NCI-H1105 (cell line): ENCODE data around the gene GPR39.

Experiments used
- DNase-seq: peaks from one replicate; lab custom pipeline; 2025; lab: John Stamatoyannopoulos, UW

GPR39 gene

DNA sequence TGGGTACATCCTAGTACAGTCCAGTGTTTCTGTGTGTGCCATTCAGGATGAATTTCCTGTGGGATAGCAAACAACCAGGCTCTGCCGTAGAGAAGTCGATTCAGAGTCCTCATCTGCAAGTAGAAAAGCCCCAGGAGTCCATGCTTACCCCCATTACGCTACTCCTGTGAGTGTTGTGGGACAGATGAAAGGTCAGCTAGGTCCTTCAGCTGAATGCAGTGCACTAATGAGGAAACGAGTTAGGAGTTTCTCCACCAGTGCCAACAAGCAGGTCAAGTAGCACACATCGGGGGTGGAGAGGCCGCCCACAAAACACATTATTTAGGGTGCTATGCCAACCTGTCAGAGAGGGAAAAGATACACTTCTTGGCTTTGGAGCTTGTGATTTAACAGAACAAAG, 2.5 kb upstream of the GPR39 start:
- no peak for DNase-seq

DNA sequence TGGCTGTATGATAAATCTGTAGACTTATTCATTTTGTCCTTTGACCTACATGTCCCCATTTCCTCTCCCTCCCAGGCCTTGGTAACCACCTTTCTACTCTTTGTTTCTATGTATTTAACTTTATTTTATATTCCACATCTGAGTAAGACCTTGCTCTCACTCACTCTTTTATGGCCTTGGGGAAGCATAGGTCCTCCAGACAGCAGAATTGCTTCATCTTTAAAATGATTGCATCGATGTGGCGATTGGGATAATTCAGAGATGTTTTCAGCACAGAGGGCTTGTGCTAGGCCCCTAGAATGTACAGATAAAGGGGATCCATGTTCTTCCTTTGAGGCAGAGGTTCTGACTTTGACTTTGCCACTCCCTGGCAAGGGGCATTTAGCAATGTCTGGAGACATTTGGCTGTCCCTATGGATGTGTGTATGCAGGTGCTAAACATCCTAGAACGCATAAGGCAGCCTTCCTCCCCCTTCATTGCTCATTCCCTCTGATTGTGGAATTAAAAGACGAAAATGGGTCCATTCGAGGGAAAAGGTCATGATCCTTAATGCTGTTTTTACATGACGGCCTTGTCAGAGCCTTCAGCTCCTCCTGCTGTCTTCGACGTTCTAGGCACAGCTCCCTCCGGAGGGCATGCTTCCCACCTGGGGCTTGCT, 1.2 kb upstream of the GPR39 start:
- DNase-seq = no peak

DNA sequence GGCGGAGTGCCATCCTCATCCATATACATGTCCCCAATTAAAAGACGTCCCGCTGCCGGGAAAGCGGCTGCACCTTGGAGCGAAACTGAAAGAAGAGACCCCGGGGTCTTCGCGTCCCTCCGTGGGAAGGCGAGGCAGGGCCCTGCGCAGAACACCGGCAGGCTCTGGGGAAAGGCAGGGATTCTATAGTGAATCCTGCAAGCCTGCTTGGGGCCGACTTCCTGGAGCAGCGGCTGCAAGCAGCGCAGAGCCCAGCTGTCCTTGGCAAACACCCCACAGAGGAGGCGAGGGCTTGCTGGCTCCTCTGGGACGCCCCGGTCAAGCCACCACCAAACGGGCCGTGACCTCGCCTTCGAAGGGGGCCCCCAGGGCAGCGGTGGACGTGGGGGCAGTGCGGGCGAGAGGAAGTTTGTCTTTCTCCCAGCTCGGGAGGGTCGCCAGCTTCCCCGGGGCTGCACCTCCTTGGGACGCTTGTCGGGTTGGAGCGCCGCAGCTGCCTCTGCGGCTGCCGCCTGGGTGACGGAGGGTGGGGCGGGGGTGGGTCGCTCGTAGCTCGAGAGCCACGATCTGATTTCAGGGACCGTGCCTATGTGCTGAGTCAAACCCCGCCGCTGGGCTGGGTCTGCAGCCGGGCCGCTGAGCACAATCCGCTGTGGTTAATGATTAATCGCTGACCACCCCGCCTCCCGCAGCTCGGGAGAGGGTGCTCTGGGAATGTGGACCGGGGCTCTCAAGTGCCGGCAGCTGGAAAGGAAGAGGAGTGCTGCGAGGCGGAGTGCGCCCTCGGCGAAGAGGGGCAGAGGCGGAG, 486 bp upstream of the GPR39 start:
- peak; percentile 70 for DNase-seq

DNA sequence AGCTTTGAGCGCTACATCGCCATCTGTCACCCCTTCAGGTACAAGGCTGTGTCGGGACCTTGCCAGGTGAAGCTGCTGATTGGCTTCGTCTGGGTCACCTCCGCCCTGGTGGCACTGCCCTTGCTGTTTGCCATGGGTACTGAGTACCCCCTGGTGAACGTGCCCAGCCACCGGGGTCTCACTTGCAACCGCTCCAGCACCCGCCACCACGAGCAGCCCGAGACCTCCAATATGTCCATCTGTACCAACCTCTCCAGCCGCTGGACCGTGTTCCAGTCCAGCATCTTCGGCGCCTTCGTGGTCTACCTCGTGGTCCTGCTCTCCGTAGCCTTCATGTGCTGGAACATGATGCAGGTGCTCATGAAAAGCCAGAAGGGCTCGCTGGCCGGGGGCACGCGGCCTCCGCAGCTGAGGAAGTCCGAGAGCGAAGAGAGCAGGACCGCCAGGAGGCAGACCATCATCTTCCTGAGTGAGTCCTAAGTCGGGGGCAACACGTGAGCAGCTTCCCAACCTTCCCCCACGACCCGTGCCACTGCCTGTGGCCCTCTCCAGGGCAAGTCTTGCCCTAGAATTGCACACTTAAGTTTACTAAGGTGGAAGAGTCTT, 928 bp downstream of the GPR39 start:
- DNase-seq = no peak

DNA sequence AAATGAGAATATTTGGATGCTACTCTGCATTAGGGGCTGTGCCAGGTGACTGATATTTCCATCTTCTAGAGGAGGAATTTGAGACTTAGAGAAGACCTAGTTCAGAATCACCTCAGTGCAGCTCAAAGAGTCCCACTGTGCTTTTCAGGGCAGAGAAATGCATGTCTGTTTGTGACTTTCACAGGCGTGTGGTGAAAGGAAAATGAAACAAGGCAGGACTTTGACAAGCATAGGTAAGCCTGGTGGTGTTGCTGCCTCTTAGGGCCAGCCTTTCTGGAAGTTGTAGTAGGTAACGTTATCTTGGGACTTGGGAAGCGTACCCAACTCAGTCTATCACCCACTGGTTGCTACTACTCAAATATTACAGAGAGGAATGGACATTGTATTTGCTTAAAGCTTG, 2.6 kb downstream of the GPR39 start:
- DNase-seq = no peak

DNA sequence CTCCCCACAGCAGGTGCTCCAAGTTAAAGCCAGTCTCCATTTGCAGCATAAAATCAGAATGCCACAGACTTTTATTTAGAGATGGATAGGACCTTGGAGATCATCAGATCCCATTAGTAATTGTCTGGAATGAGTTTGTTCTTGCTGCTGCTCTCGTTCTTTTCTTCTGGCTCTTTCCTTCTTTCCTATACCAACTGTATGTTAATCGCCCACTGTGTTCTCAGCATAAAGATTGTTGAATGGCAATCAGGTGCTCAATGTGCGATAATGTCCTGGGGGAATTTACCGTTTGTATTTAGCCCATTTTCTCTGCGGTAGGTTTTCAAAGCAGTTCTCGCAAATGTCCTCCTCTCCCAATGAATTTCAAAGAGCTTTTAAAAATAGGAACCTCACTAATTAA, 3.3 kb downstream of the GPR39 start:
- DNase-seq = no peak

DNA sequence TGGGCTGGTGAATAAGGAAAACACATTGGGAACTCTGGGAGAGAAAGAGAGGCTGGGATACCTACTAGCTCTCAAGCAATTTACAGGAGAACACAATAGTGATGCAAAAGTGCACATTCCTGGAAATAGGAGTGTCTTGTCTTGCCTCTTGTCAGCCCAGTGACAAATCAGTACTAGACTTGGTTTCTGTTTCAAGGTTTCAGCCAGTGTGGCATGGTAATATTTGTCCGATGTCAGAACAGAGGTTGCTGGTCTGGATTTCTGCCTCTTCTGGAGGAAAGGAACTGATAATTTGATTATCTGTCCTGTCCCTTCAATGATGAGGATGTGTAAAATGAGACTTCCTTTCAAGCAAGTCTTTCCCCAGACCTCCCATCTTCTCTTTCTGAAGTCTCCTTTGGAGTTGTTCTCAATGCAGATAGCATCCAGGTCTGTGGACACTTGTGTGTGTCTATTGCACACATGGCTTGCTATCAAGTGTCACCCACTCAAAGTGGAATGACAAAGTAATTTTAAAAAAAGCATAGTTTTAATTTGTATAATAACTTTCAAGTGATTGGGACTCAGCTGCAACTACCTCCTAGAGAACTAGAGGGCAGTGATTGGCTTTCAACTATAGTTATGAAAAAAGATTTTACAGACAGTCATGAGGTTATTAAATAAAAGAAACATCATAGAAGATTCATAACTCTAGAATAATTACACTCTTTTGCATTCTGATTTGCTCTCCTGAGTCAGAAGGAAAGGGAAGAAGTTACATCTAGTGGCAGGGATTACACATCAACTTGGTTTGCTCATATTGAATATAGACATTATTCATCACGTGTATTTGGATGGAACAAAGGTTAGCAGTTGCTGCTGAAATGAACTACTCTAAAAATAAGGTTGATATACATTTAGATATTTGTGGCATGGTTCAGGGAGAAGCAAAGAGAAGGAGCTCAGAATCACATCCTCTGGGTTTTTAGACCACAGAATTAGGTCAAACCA, 4.5 kb downstream of the GPR39 start:
- no peak for DNase-seq

DNA sequence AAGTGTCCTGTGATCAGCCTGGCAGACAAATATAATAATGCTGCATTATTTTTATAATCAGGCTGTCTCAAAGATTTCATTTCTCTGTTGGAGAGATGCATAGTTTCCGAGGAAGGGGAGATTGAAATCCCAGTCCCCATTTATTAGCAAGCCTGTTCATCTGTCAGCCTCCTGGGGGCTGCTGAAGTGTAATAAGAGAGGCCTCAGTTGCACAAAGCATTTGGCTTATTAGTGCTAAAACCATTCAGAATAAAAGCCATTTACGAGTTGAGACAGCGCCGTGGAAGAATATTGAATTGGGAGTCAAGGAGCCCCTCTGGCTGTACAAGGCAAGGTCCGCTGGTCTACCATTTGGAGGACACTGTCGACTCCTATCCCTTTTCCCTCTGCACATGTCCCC, 6.1 kb downstream of the GPR39 start:
- DNase-seq = no peak

DNA sequence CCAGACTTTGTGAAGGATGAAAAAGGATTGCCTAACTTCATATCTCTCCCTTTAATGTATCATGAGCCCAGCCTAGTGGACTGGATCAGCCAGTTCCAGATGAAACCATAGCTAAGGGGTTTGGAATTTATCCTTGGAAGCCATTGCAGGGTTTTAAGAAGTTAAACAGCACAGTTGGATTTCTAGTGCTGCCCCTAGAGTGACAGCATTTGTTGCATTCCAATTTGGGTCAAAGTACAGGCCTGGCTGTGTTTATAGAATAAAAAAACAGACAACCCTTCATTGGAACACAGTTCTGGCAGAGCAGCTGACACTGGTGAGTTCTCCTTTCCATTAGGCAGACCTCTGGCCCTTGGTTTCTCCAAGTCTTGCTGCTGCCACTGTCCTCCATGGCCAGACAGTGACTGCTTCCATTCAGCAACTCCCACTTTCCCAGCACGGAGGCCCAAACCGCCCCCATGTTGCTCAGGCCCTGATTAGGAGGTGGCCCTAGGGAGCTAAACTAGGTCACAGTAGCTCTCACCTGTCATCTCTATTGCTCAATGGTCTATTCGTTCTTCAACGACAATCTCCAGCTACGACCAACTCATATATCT, 8.0 kb downstream of the GPR39 start:
- no peak for DNase-seq

DNA sequence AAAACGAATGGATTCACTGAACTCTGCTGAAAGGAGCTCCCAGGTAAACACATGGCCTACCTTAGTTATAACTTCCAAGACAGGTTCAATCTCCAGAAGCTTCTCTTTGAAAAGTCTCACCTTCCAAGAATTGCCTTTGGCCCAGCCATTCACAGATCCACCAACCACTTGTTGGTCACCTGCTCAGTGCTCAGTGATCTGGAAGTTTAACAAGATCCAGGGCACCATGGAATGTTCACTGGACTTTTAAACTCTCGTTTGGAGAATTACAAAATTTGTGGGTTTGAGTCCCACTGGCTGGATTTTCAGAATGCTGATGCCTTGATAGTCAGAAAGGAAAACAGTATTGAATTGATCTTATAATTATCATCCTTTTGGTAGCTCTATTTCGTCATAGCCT, 9.4 kb downstream of the GPR39 start:
- no peak for DNase-seq

DNA sequence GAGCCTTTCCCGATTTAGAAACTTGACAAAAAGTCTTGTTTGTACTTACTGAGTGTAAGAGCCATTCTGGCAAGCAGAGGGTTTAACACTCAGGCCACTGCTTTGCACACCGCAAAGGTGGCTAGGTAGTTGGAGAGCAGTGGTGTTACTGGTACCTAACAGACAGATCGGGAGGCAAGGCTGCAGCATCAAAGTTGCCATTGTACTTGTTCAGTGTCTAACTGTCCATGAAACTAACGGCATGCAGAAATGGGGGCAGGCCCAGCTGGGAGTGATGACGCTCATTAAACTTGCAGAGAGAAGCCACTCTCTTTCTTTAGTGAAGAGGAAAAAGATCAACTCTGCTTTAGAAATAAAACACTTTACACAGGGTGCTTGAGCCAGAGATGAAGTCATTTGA, 10.1 kb downstream of the GPR39 start:
- no peak for DNase-seq

DNA sequence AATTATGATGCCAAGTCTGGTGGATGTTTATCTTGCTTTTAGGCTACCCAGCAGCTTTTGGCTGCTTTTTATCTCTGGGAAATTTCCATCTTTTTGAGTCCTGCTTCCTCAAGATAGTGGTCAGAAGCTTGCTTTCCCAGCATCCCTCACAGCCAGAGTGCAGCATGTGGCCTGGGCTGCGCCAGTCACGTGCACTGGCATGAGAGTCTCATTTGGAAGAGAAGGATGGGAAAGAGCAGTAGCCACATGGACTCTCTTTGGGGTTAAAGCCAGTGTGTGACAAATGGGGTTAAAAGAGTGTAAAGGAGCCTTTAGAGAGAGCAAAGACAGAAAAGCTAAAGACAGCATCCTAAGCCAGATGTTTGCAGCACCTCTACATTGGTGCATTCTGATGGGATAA, 12.7 kb downstream of the GPR39 start:
- DNase-seq = no peak

DNA sequence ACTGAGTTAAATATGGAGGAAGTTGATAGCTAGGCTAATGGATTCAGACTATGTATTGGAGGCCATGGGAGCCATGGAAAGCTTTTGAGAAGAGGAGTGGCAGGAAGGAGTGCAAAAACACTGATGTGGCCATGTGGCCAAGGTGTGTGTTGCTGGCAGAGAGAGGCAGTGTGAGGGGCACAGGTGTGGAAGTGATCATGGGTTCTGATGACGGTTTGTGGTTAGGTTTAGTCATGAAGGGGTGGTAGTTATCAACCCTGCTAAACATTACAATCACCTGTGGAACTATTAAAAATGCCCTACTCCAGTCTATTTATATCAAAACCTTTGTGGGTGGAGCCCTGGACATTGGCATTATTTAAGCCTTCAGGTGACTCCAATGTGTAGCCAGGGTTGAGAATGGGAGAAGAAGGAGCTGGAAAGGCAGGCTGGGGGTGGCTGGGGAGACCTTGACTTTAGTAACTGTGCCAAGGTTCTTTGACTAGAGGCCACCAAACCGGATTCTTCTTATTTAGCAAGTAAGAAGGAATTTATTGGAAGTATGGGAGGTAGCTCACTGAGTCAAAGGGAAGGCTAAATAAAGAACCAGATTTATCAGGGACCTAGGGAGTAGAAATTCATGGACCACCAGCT, 13.5 kb downstream of the GPR39 start:
- DNase-seq = no peak

DNA sequence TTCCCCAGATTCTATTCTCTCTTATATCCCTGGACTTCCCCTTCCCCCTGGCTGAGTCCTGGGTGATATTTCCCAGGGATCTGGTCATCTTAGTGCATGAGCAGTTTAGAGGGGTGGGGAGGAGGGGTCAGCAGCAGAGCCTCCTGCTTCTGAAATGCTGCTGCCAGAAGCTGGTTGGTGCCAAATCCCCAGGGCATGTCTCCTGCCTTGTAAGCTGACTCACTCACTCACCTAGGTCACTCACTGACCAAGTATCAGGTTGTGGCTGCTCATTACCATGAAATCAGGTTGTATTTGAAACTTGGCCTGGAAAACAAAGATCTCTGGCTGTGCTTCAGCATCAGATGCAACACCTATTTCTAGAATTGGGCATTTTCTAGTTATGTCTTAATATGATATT, 14.3 kb downstream of the GPR39 start:
- no peak for DNase-seq

DNA sequence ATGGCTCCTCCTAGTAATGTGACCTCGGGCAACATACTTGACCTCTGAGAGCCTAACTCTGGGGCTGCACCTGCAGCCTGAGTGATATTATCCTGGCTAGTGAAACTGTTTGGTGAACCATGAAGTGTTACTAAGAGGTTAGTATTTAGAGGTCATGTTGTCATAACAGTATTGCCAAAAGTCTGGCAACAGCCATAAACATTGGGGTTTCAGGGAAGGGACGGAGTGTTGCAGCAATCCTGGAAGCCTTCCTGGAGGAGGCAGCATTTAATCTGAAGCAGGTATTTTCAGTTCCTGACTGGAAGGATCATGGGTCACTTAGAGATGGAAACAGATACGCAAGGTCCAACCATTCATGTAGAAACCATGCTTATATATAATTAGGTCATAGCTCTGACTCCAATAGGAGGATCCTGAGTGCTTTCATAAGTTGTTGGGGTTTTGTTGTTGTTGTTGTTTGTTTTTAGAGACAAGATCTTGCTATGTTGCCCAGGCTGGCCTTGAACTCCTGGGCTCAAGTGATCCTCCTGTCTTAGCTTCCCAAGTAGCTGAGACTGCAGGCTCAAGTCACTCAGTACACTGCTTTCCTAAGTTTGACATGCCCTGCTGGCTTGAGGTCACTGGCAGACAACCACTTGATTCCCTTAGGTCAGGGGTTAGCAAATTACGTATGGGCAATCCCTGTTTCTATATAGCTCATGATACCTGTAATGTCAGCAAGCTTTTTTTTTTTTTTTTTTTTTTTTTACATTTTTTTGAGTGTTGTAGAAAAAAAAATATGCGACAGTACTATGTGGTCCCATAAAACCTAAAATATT, 21.5 kb downstream of the GPR39 start:
- no peak for DNase-seq

DNA sequence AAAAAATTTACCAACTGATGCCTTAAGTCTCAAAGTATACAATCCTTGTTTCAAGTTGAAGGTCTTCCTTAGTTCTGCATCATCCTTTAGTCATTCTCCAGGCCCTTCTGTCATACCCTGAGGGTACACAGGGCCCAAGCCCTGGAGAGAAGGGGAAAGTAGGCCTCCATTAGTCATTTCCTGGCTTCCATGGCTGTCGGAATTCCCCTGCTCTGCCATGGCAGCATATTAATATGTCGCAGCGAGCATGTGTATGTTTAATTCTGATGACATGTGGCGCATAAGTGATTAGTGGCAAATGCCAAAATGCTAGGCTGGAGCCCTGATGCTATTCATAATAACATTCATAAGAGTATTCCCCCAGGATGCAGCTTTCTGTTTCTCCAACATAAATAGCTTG, 22.1 kb downstream of the GPR39 start:
- no peak for DNase-seq

DNA sequence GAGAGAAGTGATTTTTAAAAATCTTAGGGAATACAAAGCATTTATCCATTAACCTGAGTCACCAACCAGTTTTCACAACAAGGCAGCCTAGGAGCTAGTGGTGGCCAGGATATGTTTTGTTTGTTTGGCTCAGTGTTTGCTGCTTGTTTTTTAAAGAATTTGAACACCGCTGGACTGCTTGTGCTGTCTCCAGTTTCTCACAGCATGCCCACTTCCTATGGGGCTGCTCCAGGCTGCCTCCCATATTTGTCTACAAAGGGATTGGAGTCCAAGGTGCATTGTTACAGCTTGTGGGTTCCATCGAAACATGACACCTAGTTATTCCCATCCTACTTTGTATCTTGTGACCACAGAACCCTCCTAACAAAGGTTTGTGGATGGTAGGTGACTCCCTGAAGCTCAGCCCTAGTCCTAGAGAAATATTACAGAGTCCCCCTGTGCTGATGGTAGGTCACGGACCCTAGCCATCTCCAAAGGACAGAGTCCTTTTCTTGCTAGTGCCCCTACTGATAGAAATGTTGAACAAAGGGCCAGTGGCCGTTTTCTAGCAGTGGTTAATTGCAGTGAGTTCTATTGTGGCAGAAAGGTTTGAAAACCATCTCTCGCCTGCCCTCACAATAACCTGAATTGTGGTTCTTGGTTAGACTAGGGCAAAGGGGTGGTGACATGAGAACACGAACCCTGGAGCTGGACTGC, 23.2 kb downstream of the GPR39 start:
- no peak for DNase-seq

DNA sequence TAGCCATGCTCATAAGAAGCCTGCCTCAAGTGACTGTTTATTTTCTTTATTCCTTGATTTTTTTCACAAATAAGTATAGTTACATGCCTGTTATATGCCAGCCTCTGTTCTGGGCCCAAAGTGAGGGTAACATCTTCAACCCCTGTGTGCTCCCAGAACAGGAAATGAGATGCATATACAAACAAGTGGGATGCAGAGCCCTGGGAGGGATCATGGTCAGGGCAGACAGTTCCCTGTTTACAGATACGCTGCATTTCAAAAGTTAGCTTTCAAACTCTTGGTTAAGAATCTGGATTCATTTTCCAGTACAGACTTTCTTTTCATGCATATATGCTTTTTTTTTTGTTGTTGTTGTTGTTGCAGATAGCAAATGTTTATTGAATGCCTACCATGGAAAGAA, 24.4 kb downstream of the GPR39 start:
- DNase-seq = no peak

DNA sequence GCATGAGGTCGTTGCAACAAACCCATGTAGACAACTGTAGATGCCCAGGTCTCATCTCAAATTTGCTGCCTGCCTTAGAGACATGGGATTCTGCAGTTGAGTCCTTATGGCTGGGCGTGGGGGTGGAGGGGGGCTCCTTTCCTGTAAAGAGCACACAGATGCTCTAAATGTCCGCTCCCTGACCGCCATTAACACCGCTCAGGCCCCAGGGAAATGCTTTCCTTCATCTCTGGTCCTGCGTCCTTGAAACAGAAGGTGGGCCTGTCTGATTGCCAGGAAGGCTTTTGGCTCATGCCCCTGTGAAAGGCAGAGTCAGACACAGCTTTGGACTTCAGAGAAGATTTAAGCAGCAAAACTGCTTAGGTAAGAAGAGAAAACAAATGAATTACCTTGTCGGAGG, 25.7 kb downstream of the GPR39 start:
- no peak for DNase-seq

DNA sequence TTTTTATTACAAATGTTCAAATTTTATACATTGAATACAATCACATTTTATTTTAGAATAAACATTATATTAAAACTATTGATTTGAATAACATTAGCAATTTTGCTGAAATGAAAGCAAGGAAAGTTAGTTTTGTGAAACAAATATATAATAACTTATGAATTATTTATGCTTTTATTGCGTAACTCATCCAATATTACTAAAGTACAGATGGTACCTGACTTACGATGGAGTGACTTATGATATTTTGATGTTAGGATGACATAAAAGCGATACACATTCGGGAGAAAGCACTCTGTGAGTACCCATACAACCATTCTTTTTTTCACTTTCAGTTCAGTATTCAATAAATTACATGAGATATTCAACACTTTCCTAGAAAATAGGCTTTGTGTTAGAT, 26.5 kb downstream of the GPR39 start:
- no peak for DNase-seq
